Gastrocnemius medialis (tissue), 4 donors: ENCODE results near the gene NDUFS1.
"Not testable (repeated sequence)": the region's sequence is repeated elsewhere in the genome, so short reads cannot be mapped to it uniquely, and the experiment has no call there.

Source experiments
- CTCF ChIP-seq, 5 experiments: fragments of 450-650 bp in 3 of 5; fragments of 200-600 bp in 2 of 5; sonication (generic) in 2 of 5; IDR thresholded peaks in 4 of 5; conservative IDR thresholded peaks in 1 of 5; 1 replicate in 4 of 5; 2 replicates in 1 of 5; pipeline ENCODE4 v1.5.1; 2016 to 2019; ENCODE audit warnings: antibody characterized with exemption in 5 of 5, mild to moderate bottlenecking in 3 of 5, moderate library complexity in 3 of 5
- POLR2A ChIP-seq, 2 donors: fragments of 450-650 bp; IDR thresholded peaks; one replicate each; pipeline ENCODE4 v1.6.1; 2017; ENCODE audit warnings: antibody characterized with exemption in 2 of 2, mild to moderate bottlenecking in 2 of 2, moderate library complexity in 2 of 2

DNA sequence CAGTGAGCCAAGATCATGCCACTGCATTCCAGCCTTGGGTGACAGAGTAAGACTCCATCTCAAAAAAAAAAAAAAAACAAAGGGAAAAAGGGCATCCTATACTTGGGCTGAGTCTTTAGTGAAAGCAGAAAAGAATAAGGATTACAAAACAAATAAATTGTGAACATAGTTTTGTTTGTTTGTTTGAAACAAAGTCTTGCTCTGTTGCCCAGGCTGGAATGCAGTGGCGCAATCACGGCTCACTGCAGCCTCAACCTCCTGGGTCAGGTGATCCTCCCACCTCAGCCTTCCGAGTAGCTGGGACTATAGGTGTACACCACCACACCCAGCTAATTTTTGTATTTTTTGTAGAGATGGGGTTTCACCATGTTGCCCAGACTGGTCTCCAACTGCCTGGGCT, 36.7 kb downstream of the NDUFS1 start:
- TF ChIP-seq CTCF (IDR thresholded peaks at IDR 0.05 in 4 of 5, conservative IDR thresholded peaks at IDR 0.05 in 1 of 5); POLR2A (IDR thresholded peaks at IDR 0.05): not testable (repeated sequence)
